ENCODE results near the gene ALDH1L1.

The ALDH1L1 gene

GRCh38 chr3:126180477-126181397 is at the start of gene ALDH1L1:
Gene ALDH1L1 (minus strand): TSS chr3:126180586. CDS start chr3:126160979, 19,607 bp downstream.
- peak; percentile 16 for DNase-seq

GRCh38 chr3:126226374-126226773 is 46.0 kb upstream of the ALDH1L1 start:
- DNase-seq, result no peak

GRCh38 chr3:126216416-126216815 is 36.0 kb upstream of the ALDH1L1 start:
- DNase-seq, result no peak

GRCh38 chr3:126213379-126214028 is 33.1 kb upstream of the ALDH1L1 start:
- no peak for DNase-seq

- DNase-seq, result no peak
Observed at GRCh38 chr3:126212620-126213378, 32.4 kb upstream of the ALDH1L1 start.

GRCh38 chr3:126212250-126212619 is 31.8 kb upstream of the ALDH1L1 start:
- no peak for DNase-seq

GRCh38 chr3:126211569-126211968 is 31.2 kb upstream of the ALDH1L1 start:
- no peak for DNase-seq

- no peak for DNase-seq
Observed at GRCh38 chr3:126210606-126211005, 30.2 kb upstream of the ALDH1L1 start.

- DNase-seq, result no peak
Observed at GRCh38 chr3:126209741-126210140, 29.4 kb upstream of the ALDH1L1 start.

GRCh38 chr3:126208606-126209256 is 28.3 kb upstream of the ALDH1L1 start:
- DNase-seq, result peak; percentile 82

GRCh38 chr3:126208182-126208581 is 27.8 kb upstream of the ALDH1L1 start:
- DNase-seq, result no peak

- DNase-seq, result no peak
Observed at GRCh38 chr3:126207166-126207565, 26.8 kb upstream of the ALDH1L1 start.

GRCh38 chr3:126205717-126206655 is 25.6 kb upstream of the ALDH1L1 start:
- DNase-seq, result no peak

GRCh38 chr3:126202680-126203079 is 22.3 kb upstream of the ALDH1L1 start:
- DNase-seq, result no peak

GRCh38 chr3:126202276-126202675 is 21.9 kb upstream of the ALDH1L1 start:
- DNase-seq, result no peak

GRCh38 chr3:126201168-126201567 is 20.8 kb upstream of the ALDH1L1 start:
- no peak for DNase-seq

- DNase-seq, result no peak
Observed at GRCh38 chr3:126200534-126200933, 20.1 kb upstream of the ALDH1L1 start.

- DNase-seq, result no peak
Observed at GRCh38 chr3:126199256-126199655, 18.9 kb upstream of the ALDH1L1 start.

GRCh38 chr3:126197854-126198584 is 17.6 kb upstream of the ALDH1L1 start:
- peak; percentile 41 for DNase-seq

GRCh38 chr3:126197343-126197742 is 17.0 kb upstream of the ALDH1L1 start:
- DNase-seq, result no peak

GRCh38 chr3:126194713-126195305 is 14.4 kb upstream of the ALDH1L1 start:
- DNase-seq, result no peak

Measured in NCI-H2029 treated with DMSO at 0.1 percent for 48 hours (cell line).